GM12801 (cell line): Measurements from ENCODE around the gene QKI.

ENCODE experiments used
- CTCF ChIP-seq: IDR thresholded peaks from one replicate; pipeline ENCODE4 v1.5.1; 2011; ENCODE audit warnings: control low read depth; ENCODE audit not compliant: insufficient read length; ENCODE audit errors: extremely low read depth

QKI gene

GRCh38 chr6:163393923-163394322 is 20.6 kb upstream of the QKI start:
- no peak for TF ChIP-seq CTCF

GRCh38 chr6:163394659-163395058 is 19.9 kb upstream of the QKI start:
- TF ChIP-seq CTCF: no peak

GRCh38 chr6:163395122-163395830 is 19.2 kb upstream of the QKI start:
- TF ChIP-seq CTCF: no peak

- TF ChIP-seq CTCF: no peak
Measured at GRCh38 chr6:163395831-163396185, 18.7 kb upstream of the QKI start.

GRCh38 chr6:163397326-163397725 is 17.2 kb upstream of the QKI start:
- no peak for TF ChIP-seq CTCF

GRCh38 chr6:163398115-163398514 is 16.4 kb upstream of the QKI start:
- TF ChIP-seq CTCF: no peak

GRCh38 chr6:163398815-163399214 is 15.7 kb upstream of the QKI start:
- TF ChIP-seq CTCF: no peak

GRCh38 chr6:163400509-163400908 is 14.0 kb upstream of the QKI start:
- no peak for TF ChIP-seq CTCF
